ENCODE results near the gene PLTP. TPM values are rescaled to one million over a fixed set of nuclear protein-coding genes. Genes with fewer than 3 reads are reported as not detected.
A peak's percentile ranks its signal among the peaks of the same experiment; 100 is the strongest.

Gene PLTP
- total and polyA plus RNA-seq, 2 of the 13 experiments (the other 11 are each of a cell fraction or from before 2014, with no cell fraction given): 16.9 to 28.6 TPM

- no peak for TF ChIP-seq AHDC1 (CRISPR knock-in tag; IDR thresholded peaks at IDR 0.05; ENCODE audit: borderline replicate concordance)
- TF ChIP-seq ZMAT3 (CRISPR knock-in tag; conservative IDR thresholded peaks at IDR 0.05): peak; percentile 99
- no peak; the same call in 1 of the 2 replicates for TF ChIP-seq THAP8 (CRISPR knock-in tag; IDR thresholded peaks at IDR 0.05; ENCODE audit: borderline replicate concordance)
- TF ChIP-seq POGZ (CRISPR knock-in tag; IDR thresholded peaks at IDR 0.05): peak; percentile 86
- TF ChIP-seq ZNF296 (CRISPR knock-in tag; conservative IDR thresholded peaks at IDR 0.05): peak; percentile 57; the same call in 1 of the 2 replicates
- no peak for TF ChIP-seq SRSF4 (IDR thresholded peaks at IDR 0.05; ENCODE audit: low read depth, low read length, poor library complexity, severe bottlenecking)
Measured at GRCh38 chr20:45857114-45857881, 54.7 kb downstream of the PLTP start, which contains the start of the genes ACOT8 and ZSWIM3 (continued).

Measured in HepG2 (cell line).